MG63 (cell line): ENCODE data around the gene ARHGEF10L. TPM values are rescaled to one million over a fixed set of nuclear protein-coding genes. Genes with fewer than 3 reads are reported as not detected.
"Not testable (repeated sequence)": the region's sequence is repeated elsewhere in the genome, so short reads cannot be mapped to it uniquely, and the experiment has no call there.

Experiments used
- DNase-seq: peaks from one replicate; pipeline ENCODE4 v3.0.0-alpha.2; 2020
- H3K27me3 ChIP-seq: fragments of 250-450 bp; sonication (Bioruptor Pico); 2 replicates; pipeline ENCODE4 v1.5.1; 2020; ENCODE audit warnings: mild to moderate bottlenecking, moderate library complexity
- H3K36me3 ChIP-seq: fragments of 250-450 bp; sonication (Bioruptor Pico); 2 replicates; pipeline ENCODE4 v1.5.1; 2020; ENCODE audit warnings: mild to moderate bottlenecking, moderate library complexity
- H3K4me3 ChIP-seq: fragments of 250-450 bp; sonication (Bioruptor Pico); 2 replicates; pipeline ENCODE4 v1.5.1; 2020; ENCODE audit warnings: mild to moderate bottlenecking, moderate library complexity
- H3K9me3 ChIP-seq: fragments of 250-450 bp; sonication (Bioruptor Pico); 2 replicates; pipeline ENCODE4 v1.5.1; 2020; ENCODE audit warnings: mild to moderate bottlenecking, moderate library complexity
- total RNA-seq: library from RNA; depleted of rRNA; stranded (reverse); fragments of >200 nt; shearing (Covaris generic); gene quantifications from 2 replicates; pipeline ENCODE4 v1.2.3, GENCODE V29; 2014; ENCODE audit warnings: low replicate concordance; rRNA removed

Gene ARHGEF10L
- total RNA-seq, 1 experiment from 2014 or later = 15.9 TPM

DNA sequence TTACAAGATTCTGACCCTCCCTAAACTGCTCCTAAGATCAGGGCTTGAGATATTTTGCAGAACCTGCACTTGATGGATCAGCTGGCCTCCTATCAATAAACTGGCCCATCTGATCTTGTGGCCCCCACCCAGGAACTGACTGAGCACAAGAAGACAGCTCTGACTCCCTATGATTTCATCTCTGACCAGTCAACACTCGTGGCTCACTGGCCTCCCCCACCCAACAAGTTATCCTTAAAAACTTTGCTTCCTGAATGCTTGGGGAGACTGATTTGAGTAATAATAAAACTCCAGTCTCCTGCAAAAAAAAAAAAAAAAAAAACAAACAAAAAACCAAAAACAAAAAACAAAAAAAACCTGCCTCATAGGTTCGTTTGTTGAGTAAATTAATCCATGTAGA, 206.8 kb downstream of the ARHGEF10L start:
- not testable (repeated sequence) for H3K27me3 ChIP-seq, H3K4me3 ChIP-seq, H3K9me3 ChIP-seq, DNase-seq, H3K36me3 ChIP-seq

DNA sequence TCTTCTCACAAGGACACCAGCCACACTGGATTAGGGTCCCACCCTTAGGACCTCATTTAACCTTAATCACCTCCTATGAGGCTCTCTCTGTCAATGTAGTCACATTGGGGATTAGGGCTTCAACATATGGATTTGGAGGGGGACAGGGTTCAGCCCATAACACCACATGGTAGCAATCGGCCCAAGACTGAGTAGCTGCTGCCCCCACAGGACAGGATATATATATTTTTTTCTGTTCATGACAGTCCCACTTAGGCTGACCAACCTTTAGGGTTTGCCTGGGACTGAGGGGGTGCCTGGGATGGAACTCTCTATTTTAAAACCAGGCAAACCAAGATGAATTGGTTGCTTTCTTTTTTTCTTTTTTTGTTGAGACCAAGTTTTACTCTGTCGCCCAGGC, 207.4 kb downstream of the ARHGEF10L start:
- DNase-seq = no peak
- no peaks in the 10 kb centered on the region for H3K27me3 ChIP-seq
- no peak overlapping the region for H3K4me3 ChIP-seq
- no peaks in the 10 kb centered on the region for H3K9me3 ChIP-seq
- no peaks in the 10 kb centered on the region for H3K36me3 ChIP-seq

Other genes starting within 250 kb of the ARHGEF10L start
- gene PADI4, start 231.5 kb upstream of the ARHGEF10L start, total RNA-seq = not detected in 2 replicates
- gene PADI6, start 167.5 kb upstream of the ARHGEF10L start, total RNA-seq = not detected in 2 replicates
- gene RCC2, start 100.0 kb upstream of the ARHGEF10L start, total RNA-seq = 99.2 and 108 TPM in 2 replicates
- gene ACTL8, start 215.6 kb downstream of the ARHGEF10L start, total RNA-seq = 0.20 TPM in 1 of 2 replicates, not detected in the other